HCEC 1CT (cell line): Measurements from ENCODE around the gene SLC25A41.
"Not testable (repeated sequence)": the region's sequence is repeated elsewhere in the genome, so short reads cannot be mapped to it uniquely, and the experiment has no call there.

Experiments
- DNase-seq: peaks from one replicate; pipeline ENCODE4 v3.0.0-alpha.2; 2017

SLC25A41 gene

GRCh38 chr19:6459262-6460098 is 25.9 kb upstream of the SLC25A41 start, which contains the start of gene SLC25A23:
TSS of gene SLC25A23 (minus strand) at chr19:6459792. CDS start at chr19:6459628, 164 bp downstream.
- peak; percentile 53 for DNase-seq

GRCh38 chr19:6458695-6459261 is 25.2 kb upstream of the SLC25A41 start:
- no peak for DNase-seq

- DNase-seq: no peak
These were observed 24.6 kb upstream of the SLC25A41 start for GRCh38 chr19:6457958-6458694.

GRCh38 chr19:6455924-6456323 is 22.4 kb upstream of the SLC25A41 start:
- DNase-seq: no peak

GRCh38 chr19:6453951-6454565 is 20.5 kb upstream of the SLC25A41 start:
- no peak for DNase-seq

- DNase-seq: no peak
These were observed 19.3 kb upstream of the SLC25A41 start for GRCh38 chr19:6452899-6453298.

GRCh38 chr19:6452223-6452614 is 18.7 kb upstream of the SLC25A41 start:
- DNase-seq: no peak

- DNase-seq: no peak
These were observed 18.1 kb upstream of the SLC25A41 start for GRCh38 chr19:6451583-6452222.

- no peak for DNase-seq
These were observed 16.6 kb upstream of the SLC25A41 start for GRCh38 chr19:6450166-6450565.

GRCh38 chr19:6448045-6448444 is 14.5 kb upstream of the SLC25A41 start:
- no peak for DNase-seq

- DNase-seq: no peak
These were observed 12.9 kb upstream of the SLC25A41 start for GRCh38 chr19:6446452-6446851.

- no peak for DNase-seq
These were observed 10.4 kb upstream of the SLC25A41 start for GRCh38 chr19:6443986-6444385.

- no peak for DNase-seq
These were observed 8.6 kb upstream of the SLC25A41 start for GRCh38 chr19:6442087-6442688.

- DNase-seq: no peak
These were observed 7.3 kb upstream of the SLC25A41 start for GRCh38 chr19:6440905-6441304.

GRCh38 chr19:6439743-6440142 is 6.2 kb upstream of the SLC25A41 start:
- DNase-seq: no peak

GRCh38 chr19:6433165-6433564 is 398 bp downstream of the SLC25A41 start:
- DNase-seq: no peak

GRCh38 chr19:6431891-6432290 is 1.7 kb downstream of the SLC25A41 start:
- DNase-seq: no peak

- no peak for DNase-seq
These were observed 3.9 kb downstream of the SLC25A41 start for GRCh38 chr19:6429419-6430221.

- DNase-seq: not testable (repeated sequence)
These were observed 4.7 kb downstream of the SLC25A41 start for GRCh38 chr19:6428692-6429418.

- no peak for DNase-seq
These were observed 6.4 kb downstream of the SLC25A41 start for GRCh38 chr19:6427131-6427530.
